Choroid plexus epithelial cell (primary cell): ENCODE results near the gene LOXL3.

Experiments
- DNase-seq: peaks from one replicate; pipeline ENCODE4 v3.0.0-alpha.2; 2010; ENCODE audit warnings: low read depth
- H3K4me3 ChIP-seq: 2 replicates; pipeline ENCODE4 v1.5.1; 2011; ENCODE audit warnings: low read depth, mild to moderate bottlenecking, control low read depth, low read length, moderate library complexity
- TF ChIP-seq, protein P1 (sequence below): conservative IDR thresholded peaks from 2 replicates; pipeline ENCODE4 v1.5.1; 2011; ENCODE audit warnings: low read depth, mild to moderate bottlenecking, control low read depth, inconsistent platforms, low read length, moderate library complexity

Gene LOXL3

DNA sequence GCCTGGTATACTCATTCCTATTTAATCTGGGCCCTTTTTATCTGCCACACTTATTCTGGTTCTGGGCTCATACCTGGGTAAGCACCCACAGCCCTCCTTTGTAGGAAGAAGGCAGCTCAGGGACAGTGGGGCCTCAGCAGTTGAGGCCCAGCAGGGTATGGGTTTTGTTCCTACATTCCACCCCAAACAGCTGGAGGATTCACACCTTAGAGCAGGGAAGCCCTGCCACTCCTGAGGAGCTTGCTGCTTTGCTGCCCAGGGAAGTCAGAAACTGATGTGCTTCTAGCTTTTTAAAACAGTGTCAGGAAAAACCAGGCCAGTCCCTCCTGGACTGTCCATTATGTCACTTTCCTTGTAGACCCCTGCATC, 53.2 kb downstream of the LOXL3 start:
- H3K4me3 ChIP-seq, result no peak overlapping the region
- TF ChIP-seq, protein P1, sequence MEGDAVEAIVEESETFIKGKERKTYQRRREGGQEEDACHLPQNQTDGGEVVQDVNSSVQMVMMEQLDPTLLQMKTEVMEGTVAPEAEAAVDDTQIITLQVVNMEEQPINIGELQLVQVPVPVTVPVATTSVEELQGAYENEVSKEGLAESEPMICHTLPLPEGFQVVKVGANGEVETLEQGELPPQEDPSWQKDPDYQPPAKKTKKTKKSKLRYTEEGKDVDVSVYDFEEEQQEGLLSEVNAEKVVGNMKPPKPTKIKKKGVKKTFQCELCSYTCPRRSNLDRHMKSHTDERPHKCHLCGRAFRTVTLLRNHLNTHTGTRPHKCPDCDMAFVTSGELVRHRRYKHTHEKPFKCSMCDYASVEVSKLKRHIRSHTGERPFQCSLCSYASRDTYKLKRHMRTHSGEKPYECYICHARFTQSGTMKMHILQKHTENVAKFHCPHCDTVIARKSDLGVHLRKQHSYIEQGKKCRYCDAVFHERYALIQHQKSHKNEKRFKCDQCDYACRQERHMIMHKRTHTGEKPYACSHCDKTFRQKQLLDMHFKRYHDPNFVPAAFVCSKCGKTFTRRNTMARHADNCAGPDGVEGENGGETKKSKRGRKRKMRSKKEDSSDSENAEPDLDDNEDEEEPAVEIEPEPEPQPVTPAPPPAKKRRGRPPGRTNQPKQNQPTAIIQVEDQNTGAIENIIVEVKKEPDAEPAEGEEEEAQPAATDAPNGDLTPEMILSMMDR, result no peak
- no peak for DNase-seq

DNA sequence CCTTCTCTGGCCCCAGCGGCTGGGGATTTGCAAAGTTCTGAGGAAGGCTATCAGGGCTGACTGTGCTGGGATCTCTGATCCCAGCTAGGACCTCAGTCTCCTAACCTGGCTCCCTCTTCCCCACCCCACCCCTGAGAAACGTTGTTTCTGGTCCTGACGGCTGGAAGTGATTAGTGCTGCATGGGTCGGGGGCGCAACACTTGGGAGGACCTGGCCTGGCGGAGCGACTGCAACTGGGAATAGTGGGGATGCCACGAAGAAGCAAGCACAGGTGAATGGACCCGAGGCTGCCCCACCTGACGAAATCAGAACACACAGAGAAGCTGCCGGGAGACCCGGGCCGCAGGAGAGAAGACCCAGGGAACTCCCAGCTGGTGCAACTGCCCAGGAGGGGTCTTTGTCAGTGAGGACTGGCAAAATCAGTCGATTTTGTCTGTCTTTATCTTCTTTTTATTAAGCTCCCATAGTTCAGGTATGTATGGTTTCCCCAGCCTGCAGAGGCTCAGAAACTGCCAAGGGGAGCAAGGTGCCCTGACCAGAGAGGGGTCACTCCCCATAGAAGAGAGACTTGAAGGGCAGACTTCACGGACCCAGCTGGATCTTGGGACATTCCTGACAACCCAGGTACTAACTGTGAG, 53.7 kb downstream of the LOXL3 start:
- H3K4me3 ChIP-seq, result no peak overlapping the region
- TF ChIP-seq, protein P1, result no peak

DNA sequence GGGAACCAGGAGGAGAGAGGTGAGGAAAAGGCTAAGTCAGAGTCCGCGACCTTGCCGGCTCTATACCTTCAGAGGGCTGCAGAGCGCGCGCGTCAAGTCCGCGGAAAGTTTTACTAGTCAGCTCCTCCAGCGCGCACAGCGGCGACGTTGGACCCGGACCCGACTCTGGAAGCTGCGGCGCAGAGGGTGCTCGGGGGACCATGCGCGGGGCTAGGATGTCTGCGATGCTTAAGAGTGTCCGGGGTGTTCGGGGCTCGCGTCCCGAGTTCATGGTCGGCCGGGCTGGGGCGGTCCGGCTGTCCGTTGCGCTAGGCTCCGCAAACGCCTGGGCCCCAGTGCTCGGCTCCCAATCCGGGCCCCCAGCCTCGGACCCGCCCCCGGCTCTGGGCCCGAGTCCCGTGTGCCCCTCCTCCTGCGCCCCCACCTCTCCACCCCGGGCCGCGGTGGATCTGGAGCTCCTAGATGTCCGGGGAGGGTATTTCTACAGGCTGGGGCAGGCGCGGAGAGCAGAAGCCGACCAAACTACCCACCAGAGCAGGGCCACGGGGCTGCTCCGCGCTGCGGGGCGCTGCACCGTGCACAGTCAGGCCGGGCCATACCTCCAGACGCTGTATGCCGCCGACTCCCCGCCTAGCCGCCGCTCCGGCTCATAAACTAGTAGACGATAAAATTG, 54.3 kb downstream of the LOXL3 start, which contains the start of gene LBX2:
LBX2 (minus strand) TSS at position 337 of the 673 bp plus-strand sequence; CDS start at position 271, 66 bp downstream.
- TF ChIP-seq, protein P1, result no peak
- DNase-seq, result no peak
- peak within 1 kb of the TSS; percentile 35 for H3K4me3 ChIP-seq

More for the DNA sequence above, 53.7 kb downstream of the LOXL3 start:
- DNase-seq, result no peak

DNA sequence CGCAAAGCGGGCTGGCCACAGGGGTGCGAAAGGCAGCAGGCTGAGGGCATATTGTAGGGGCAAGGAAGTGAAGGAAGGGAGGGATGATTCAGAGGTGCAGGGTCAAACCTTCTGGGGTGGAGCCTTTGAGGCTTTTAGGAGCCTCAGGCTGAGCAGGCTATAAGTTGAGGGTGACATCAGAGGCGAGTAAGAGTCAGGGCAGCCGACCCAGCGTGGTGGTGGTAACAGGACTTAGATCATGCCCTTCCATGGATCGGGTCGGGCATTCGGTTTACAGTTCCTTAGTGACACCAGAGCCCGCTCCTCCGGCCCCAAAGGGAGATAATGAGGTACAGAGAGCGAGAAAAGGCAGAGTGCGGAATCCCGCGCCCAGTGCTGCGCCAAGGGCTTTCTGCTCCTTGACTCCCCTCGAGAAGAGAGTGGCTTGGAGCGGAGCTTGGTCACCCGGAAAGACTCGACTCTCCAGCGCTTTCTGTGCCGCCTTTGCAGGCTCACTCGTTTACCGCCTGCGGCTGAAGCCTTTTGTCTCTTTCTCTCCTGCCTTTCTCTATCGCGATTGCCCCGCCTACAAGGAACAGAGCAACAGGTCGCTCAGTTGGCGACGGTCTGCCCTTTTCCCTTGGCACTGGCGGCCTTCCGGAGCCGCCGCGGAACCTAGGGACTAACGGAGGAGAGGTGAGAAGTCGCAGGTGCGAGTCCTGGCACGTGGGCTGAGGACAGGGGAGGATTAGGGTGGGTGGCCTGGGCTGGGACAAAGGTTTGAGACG, 55.1 kb downstream of the LOXL3 start:
- TF ChIP-seq, protein P1, result no peak
- DNase-seq, result no peak
- H3K4me3 ChIP-seq, result peak overlapping the region; percentile 35

DNA sequence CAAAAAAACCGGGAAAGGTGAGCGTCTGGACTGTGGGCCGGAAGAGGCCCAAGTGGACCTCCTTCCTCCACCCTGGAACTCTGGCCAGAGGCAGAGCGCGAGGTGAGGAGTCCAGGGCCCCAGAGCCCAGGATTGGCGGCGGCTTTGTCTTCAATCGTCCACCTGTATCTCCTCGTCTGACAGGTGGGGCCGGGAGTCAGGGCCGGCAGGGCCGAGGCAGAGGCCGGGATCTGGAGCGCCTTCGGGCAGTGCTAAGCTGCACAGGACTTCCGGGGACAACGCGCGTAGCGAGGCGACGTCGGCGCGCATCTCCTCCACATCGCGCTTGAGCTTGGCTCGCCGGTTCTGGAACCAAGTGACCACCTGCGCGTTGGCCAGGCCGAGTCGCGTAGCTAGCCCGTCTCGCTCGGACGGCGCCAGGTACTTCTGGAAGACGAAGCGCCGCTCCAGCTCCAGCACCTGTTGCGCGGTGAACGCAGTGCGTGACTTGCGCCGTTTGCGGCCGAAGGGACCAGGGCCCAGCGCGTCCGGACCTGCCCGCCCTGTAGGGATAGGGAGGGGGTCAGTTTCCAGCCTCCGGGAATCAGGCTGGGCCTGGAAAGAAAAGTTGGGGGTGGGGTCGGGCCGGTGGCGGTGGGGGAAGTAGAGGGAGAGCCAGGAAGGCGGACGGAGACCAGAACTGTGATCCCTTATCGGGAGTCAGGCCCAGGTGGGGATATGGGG, 55.8 kb downstream of the LOXL3 start:
- TF ChIP-seq, protein P1, result no peak
- peak overlapping the region; percentile 35 for H3K4me3 ChIP-seq
- no peak for DNase-seq

DNA sequence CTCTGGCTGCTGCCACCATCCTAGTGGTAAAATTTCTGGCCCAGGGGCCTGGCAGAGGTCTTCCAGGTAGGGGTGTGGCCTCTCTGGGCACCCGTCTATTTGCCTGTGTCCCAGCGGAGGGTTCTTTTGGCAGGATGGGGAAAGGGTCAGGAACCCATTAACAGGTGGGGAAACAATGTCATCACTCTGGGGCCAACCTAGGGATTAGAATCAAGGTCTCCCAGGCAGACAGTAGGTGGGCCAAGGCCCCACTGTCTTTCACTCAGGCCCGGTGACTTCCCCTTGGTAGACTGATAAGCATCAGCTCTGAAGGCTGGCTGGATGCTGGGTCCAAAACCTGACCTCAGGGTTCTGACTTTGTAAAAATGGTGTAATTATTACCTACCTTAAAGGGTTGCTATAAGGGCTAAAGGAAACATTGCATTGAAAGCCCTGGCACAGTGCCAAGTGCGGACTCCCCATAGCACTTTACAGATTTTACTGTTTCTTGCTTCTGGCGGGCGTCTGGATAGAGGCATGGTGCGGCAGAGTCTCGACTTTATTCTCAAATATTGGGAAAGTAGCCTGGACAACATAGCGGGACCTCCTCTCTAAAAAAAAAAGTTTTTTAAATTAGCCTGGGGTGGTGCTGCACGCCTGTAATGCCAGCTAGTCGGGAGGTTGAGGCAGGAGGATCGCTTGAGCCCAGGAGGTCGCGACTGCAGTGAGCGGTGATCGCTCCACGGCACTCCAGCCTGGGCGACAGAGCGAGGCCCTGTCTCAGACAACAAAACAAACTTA, 56.6 kb downstream of the LOXL3 start:
- TF ChIP-seq, protein P1, result no peak
- DNase-seq, result no peak
- peak overlapping the region; percentile 35 for H3K4me3 ChIP-seq
